Left lung (tissue), 10 donors: ENCODE results near the gene OR10G6. TPM values are rescaled to one million over a fixed set of nuclear protein-coding genes. Genes with fewer than 3 reads are reported as not detected.
"Not testable (repeated sequence)": the region's sequence is repeated elsewhere in the genome, so short reads cannot be mapped to it uniquely, and the experiment has no call there.

Experiments
- ATAC-seq: fragments of 200-7000 bp; cut with Tn5 transposase; one replicate; pipeline ENCODE4 v1.9.1; 2020; ENCODE audit warnings: moderate library complexity
- DNase-seq, 4 donors: peaks; one replicate each; pipeline ENCODE4 v3.0.0-alpha.2; 2013 to 2020
- H3K27ac ChIP-seq, 2 donors: fragments of 200-600 bp; sonication (generic) in 1 of 2; one replicate each; pipeline versions ENCODE4 v1.5.0 to v1.8.0; 2020 to 2021
- H3K27me3 ChIP-seq, 2 donors: fragments of 200-600 bp; sonication (generic) in 1 of 2; one replicate each; pipeline versions ENCODE4 v1.5.0 to v1.8.0; 2020 to 2021
- H3K36me3 ChIP-seq, 2 donors: fragments of 200-600 bp; sonication (generic) in 1 of 2; one replicate each; pipeline versions ENCODE4 v1.5.0 to v1.8.0; 2020 to 2021
- H3K4me1 ChIP-seq, 2 donors: fragments of 200-600 bp; one replicate each; pipeline ENCODE4 v1.8.0; 2021
- H3K4me3 ChIP-seq, 2 donors: fragments of 200-600 bp; sonication (generic) in 1 of 2; one replicate each; pipeline versions ENCODE4 v1.5.0 to v1.8.0; 2020 to 2021; ENCODE audit warnings: mild to moderate bottlenecking in 1 of 2
- H3K9me3 ChIP-seq, 2 donors: fragments of 200-600 bp; sonication (generic) in 1 of 2; one replicate each; pipeline versions ENCODE4 v1.5.0 to v1.8.0; 2020 to 2021
- intact Hi-C, 2 donors: fragments of 100-400 bp; cut with DNase I; formaldehyde crosslinking; loops; one replicate each; pipeline versions ENCODE4 v1.11.2 to v1.14.2; 2022
- polyA plus RNA-seq, 6 donors: library from polyadenylated mRNA; unstranded; fragments of 120-200 nt; gene quantifications; one replicate each; pipeline ENCODE4 v1.2.1, GENCODE V29; 2013; ENCODE audit not compliant: insufficient read length in 6 of 6
- total RNA-seq, 2 donors: library from RNA; stranded (reverse); fragmentation: NEBNext Ultra II Directional; extraction: Animal tissue kit (Norgen Biotek cat#: 25700); gene quantifications; one replicate each; pipeline ENCODE4 v1.2.1, GENCODE V29; 2021
- TF ChIP-seq, protein P1 (sequence below), 2 donors: fragments of 200-600 bp; sonication (generic) in 1 of 2; IDR thresholded peaks; one replicate each; pipeline versions ENCODE4 v1.5.0 to v1.8.0; 2021; ENCODE audit warnings: antibody characterized with exemption in 2 of 2
- donor health status: DM: no; HTN: yes; CAD: no.
- donor health status: DM: no; HTN: no; CAD: no.

Gene OR10G6
- total and polyA plus RNA-seq, 8 donors: not detected

DNA sequence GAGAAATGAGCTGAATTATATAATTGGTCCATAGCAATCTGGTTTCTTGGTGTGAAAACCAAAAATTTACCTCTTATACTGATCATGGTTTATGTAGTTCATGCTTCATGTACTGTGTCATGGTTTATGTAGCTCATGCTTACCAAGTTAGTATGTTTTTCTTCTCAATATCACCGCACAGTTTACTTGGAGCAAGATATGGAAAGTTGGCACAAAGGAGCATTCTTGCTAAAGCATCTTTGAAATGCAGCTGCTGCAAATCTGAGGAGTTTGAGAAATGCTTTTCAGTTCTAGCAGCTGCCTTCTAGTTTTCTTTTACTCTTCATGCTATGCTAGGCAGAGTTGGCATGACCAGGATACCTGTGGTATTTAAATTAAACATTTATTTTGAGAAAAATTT, 41.7 kb upstream of the OR10G6 start:
- Histone ChIP-seq H3K4me1 (no peaks in the 10 kb centered on the region), H3K4me3 (no peak overlapping the region), H3K27ac (no peak overlapping the region), H3K9me3 (no peaks in the 10 kb centered on the region), H3K27me3 (no peaks in the 10 kb centered on the region), H3K36me3 (no peaks in the 10 kb centered on the region)
- DNase-seq (no peak), ATAC-seq (no peak)
- intact Hi-C loops: no loop called here
- TF ChIP-seq, protein P1, sequence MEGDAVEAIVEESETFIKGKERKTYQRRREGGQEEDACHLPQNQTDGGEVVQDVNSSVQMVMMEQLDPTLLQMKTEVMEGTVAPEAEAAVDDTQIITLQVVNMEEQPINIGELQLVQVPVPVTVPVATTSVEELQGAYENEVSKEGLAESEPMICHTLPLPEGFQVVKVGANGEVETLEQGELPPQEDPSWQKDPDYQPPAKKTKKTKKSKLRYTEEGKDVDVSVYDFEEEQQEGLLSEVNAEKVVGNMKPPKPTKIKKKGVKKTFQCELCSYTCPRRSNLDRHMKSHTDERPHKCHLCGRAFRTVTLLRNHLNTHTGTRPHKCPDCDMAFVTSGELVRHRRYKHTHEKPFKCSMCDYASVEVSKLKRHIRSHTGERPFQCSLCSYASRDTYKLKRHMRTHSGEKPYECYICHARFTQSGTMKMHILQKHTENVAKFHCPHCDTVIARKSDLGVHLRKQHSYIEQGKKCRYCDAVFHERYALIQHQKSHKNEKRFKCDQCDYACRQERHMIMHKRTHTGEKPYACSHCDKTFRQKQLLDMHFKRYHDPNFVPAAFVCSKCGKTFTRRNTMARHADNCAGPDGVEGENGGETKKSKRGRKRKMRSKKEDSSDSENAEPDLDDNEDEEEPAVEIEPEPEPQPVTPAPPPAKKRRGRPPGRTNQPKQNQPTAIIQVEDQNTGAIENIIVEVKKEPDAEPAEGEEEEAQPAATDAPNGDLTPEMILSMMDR (IDR thresholded peaks at IDR 0.05): no peak

DNA sequence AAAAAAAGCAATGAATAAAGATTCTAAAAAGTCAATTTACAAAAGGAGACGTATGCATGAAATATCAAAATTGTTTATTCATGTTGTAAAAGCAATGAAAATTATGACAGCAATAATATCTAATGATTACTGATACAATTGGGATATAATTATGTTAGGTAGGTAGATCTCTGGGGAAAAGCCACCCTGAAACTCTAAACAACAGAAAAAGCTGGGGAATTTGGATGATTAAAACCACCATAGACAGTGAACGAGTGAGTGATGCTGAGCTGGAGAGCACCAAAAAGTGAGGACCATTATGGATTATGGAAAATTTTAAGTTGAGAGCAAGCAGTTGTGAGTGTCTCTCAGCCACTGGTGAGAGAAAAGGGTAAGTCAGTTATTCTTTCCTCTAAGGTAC, 31.5 kb upstream of the OR10G6 start, which contains the start of gene OR10G8:
OR10G8 (plus strand) TSS at position 301 of the 400 bp plus-strand sequence. CDS start 2,825 bp downstream, outside the sequence.
- intact Hi-C loops: no loop called here
- DNase-seq: no peak
- H3K9me3 ChIP-seq: no peaks in the 10 kb centered on the region
- no peaks in the 10 kb centered on the region for H3K4me1 ChIP-seq
- H3K36me3 ChIP-seq: no peaks in the 10 kb centered on the region
- no peak for ATAC-seq
- H3K27ac ChIP-seq: no peak within 1 kb of the TSS
- TF ChIP-seq, protein P1 (IDR thresholded peaks at IDR 0.05): no peak
- no peaks in the 10 kb centered on the region for H3K27me3 ChIP-seq
- no peak within 1 kb of the TSS for H3K4me3 ChIP-seq

DNA sequence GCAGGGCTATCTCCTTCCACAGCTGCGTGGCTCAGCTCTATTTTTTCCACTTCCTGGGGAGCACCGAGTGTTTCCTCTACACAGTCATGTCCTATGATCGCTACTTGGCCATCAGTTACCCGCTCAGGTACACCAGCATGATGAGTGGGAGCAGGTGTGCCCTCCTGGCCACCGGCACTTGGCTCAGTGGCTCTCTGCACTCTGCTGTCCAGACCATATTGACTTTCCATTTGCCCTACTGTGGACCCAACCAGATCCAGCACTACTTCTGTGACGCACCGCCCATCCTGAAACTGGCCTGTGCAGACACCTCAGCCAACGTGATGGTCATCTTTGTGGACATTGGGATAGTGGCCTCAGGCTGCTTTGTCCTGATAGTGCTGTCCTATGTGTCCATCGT, 20.9 kb upstream of the OR10G6 start:
- H3K9me3 ChIP-seq, intact Hi-C loops, ATAC-seq, H3K27me3 ChIP-seq, H3K4me1 ChIP-seq, H3K4me3 ChIP-seq, DNase-seq, H3K36me3 ChIP-seq, H3K27ac ChIP-seq: not testable (repeated sequence)

DNA sequence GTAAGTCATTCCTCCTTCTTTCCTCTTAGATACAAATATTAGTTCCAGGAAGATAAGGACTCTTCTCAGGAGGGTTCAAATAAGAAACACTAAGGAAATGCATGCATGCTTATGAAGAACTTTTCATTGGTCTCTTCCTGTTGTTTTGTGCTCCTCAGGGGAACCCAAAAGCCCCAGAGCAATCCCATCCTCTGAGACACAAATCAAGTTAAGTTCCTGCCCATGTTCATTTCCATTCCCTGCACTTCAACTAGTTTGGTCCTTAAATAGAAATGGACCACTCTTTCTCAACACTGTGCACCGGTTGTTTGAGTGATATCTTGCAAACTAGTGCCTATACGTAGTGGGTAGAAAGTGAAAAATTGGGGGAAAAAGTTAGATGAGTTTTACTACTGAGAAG, 17.7 kb upstream of the OR10G6 start, which contains the start of gene OR10G4:
OR10G4 (plus strand) TSS at position 301 of the 400 bp plus-strand sequence. CDS start 2,578 bp downstream, outside the sequence.
- no peaks in the 10 kb centered on the region for H3K4me1 ChIP-seq
- no peaks in the 10 kb centered on the region for H3K9me3 ChIP-seq
- H3K4me3 ChIP-seq: no peak within 1 kb of the TSS
- H3K27ac ChIP-seq: no peak within 1 kb of the TSS
- no peaks in the 10 kb centered on the region for H3K27me3 ChIP-seq
- DNase-seq (no peak), ATAC-seq (no peak)
- TF ChIP-seq, protein P1 (IDR thresholded peaks at IDR 0.05): no peak
- intact Hi-C loops: no loop called here
- no peaks in the 10 kb centered on the region for H3K36me3 ChIP-seq

DNA sequence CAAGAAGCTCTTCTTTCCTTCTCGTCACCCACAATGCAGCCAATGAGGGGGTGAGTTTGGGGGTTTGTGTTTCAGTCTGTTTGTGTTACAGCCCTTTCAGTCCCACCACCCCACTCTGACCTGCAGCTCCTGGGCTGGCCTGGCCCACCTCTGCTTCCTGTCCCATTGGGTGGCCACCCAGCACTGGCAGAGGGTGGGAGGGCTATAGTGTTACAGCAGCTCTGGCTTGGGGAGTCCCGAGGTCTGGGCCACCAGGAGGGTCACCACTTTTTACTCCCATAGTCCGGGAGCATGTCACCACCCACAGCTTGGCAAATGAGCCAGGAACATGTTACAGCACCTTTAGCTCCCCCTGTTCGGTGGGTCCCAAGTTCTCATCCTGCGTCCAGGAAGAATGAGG, 15.7 kb downstream of the OR10G6 start:
- ATAC-seq (no peak), DNase-seq (peak in 1 of 4 donors; percentile 35)
- H3K4me3 ChIP-seq: no peak overlapping the region
- no peaks in the 10 kb centered on the region for H3K27me3 ChIP-seq
- H3K4me1 ChIP-seq: no peaks in the 10 kb centered on the region
- H3K36me3 ChIP-seq: no peaks in the 10 kb centered on the region
- intact Hi-C loops: no loop called here
- TF ChIP-seq, protein P1 (IDR thresholded peaks at IDR 0.05): no peak
- peaks cover 0 to 5% of the 10 kb centered on the region in 2 donors for H3K9me3 ChIP-seq
- H3K27ac ChIP-seq: no peak overlapping the region

DNA sequence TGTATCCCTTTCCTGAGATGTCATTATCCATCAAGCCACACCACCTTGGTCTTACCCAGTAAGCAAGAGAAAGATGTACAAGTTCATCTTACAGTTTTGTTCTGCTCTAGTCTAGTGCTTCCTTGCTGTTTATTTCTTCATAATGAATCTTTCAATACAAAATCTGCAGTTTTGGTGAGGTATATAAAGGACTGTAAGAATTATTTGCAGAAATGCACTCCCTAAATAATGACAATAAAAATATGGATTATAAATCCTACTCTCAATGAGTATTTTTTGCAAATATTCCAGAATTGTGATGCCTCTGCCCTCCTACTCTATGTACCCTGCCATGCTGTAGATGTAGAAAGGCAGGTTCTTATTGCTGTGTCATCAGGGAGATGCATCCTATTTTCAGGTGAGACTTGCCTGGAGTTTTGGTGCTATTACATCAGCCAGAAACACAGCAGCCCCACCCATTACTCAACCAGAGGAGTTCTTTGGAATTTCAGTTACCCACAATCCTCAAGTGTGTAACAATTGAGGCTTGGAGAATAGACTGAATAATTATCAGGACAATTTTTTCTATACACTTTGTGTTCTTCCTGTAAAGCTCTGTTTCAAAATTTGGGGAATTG, 17.1 kb downstream of the OR10G6 start, which contains the start of gene OR10S1:
OR10S1 (minus strand) TSS at position 51 of the 617 bp plus-strand sequence. CDS start 117 bp downstream, outside the sequence.
- no peaks in the 10 kb centered on the region for H3K4me1 ChIP-seq
- TF ChIP-seq, protein P1 (IDR thresholded peaks at IDR 0.05): no peak
- H3K27ac ChIP-seq: no peak within 1 kb of the TSS
- H3K36me3 ChIP-seq: no peaks in the 10 kb centered on the region
- no peak for DNase-seq
- no peak for ATAC-seq
- no peak within 1 kb of the TSS for H3K4me3 ChIP-seq
- intact Hi-C loops: no loop called here
- no peaks in the 10 kb centered on the region for H3K27me3 ChIP-seq
- H3K9me3 ChIP-seq: peaks cover 0 to 3% of the 10 kb centered on the region in 2 donors
